Measurements from ENCODE around the gene NUMB.

The NUMB gene

DNA sequence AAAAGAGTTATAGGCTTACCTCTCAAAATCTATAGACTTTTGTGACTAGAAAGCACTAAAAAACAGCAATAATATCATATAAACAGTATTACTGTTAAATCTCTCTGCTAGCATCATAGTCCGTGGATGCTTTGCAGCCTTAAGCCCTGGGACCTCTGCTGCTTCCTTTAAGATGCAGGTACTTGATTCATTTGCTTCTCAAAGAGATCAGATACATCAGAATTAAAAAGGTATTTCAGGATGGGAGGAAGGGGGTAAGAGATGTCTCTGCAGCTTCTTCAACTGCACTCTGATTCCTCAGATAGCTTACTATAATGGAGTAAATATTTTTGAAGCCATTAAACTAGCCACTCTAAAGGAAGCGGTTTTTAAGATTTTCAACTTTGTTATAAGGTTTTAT is 171.7 kb downstream of the NUMB start:
- DNase-seq = no peak

DNA sequence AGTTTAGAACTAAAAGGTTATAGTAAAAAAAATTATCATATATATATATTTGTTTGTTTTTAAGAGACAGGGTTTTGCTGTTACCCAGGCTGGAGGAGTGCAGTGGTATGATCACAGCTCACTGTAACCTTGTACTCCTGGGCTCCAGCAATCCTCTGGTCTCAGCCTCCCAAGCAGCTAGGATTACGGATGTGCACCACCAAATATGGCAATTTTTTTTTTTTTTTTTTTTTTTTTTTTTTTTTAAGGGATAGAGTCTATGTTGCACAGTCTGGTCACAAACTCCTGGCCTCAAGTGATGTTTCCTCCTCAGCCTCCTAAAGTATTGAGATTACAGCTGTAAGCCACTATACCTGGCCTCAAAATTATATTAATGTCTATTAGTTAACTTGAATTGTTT is 172.4 kb downstream of the NUMB start:
- DNase-seq = no peak

DNA sequence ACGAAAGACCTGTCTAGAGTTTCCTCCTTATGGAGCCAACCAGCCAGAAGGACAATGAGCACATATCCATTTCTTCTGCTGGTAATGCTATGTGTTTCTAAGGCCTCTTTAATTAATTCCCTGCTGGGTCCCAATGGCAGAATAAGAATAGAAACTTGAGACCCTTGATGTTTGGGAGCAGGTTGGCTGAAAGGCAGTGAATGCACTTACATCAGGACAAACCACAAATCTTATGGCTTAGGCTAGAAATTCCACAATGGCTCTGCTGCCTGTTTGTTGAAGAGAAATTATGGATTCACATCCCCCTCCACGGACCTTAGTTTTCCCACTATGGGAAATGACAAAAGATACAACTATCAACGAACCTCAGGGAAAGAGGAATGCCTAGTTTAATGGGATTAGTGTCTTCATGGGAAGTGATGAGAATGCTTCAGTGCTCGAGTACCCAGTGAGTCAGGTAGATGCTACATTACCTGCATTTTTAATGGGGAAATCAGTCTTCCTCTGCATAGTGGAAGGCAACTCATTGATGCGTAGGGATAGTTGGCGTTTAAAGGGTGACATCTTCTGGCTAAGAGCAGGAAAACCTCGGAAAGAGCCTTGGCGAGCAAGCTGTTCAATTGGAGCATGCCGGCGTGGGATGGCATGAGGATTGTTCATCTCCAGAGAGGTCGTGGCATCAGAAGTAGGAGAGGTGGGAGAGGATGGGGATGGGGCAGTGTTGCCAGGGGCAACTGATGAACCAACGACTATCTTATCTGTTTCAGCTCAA is 174.6 kb downstream of the NUMB start:
- no peak for DNase-seq

DNA sequence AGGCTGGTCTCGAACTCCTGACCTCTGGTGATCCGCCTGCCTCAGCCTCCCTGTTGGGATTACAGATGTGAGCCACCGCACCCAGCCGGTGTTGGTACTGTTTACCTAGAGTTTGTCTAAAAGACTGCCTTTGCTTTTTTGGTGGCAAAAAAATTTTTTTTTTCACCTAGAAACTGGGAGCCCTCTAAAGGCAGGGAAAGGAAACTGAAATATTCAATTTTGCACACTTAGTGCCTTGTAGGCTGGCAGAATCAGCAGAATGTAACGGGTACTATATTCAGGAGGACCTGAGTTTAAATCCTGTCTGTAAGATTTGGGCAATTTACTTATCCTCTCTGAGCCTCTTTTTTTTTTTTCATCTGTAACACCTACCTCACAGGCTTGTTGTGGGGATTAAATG is 177.4 kb downstream of the NUMB start:
- DNase-seq = no peak

DNA sequence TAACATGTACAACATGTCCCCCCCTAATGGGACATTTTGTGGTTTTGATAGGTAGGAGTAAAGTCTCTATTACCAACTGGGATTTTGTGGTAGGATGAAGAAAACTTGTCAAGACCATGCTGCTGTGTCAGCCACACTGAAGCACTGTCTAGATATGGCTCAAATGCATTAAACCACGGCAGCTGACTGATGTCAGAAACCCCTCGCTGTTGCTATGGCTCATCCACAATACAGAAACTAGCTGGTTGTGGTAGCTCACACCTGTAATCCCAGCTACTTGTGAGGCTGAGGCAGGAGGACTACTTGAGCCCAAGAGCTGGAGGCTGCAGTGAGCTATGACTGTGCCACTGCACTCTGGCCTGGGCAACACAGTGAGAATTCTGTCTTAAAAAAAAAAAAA is 181.0 kb downstream of the NUMB start:
- DNase-seq = no peak

DNA sequence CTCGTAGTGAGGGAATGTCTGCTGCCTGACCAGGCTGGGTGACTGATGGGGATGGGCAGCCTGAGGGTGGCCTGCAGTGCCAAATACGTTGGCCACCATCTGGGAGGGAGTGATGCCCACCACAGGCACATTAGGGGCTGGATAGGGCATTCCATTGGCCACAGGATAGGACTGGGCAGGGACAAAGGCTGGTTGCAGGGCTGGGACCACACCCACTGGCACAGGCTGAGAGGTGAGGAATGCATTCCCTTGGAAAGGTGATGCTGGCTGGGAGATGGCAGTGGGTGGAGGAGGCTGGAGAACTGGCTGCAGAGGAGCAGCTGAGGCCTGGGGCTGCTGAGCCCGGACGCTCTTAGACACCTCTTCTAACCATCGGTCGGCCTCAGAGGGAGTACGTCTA is 181.5 kb downstream of the NUMB start:
- no peak for DNase-seq

DNA sequence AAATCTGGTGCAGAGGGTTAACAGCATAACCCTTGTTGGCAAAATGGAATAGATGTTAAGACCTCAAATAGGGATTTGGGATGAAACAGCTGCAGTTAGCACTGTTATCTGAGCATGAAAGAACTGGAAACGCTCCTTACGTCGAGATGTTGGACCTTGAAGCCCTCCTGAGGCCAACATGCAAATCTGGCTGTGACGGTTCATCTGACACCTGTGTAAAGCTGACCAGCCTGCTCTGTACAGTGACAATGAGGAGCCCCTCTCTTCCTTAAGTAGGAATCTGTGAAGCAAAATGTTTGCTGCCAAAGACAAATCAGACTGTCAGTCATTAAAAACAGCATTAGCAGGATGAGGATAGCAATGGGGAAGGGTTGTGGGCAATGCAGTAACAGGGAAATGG is 184.5 kb downstream of the NUMB start:
- no peak for DNase-seq

DNA sequence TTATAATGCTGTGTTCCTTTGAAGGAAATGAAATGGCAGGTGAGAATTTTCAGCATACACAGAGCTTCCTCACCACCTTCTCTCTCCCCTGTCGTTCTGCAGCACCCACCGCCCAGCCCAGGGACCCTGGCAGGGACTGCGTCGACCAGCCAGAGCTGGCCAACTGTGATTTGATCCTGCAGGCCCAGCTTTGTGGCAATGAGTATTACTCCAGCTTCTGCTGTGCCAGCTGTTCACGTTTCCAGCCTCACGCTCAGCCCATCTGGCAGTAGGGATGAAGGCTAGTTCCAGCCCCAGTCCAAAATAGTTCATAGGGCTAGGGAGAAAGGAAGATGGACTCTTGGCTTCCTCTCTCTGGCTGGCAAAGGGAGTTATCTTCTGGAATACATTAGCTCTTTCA is 186.0 kb downstream of the NUMB start:
- no peak for DNase-seq

DNA sequence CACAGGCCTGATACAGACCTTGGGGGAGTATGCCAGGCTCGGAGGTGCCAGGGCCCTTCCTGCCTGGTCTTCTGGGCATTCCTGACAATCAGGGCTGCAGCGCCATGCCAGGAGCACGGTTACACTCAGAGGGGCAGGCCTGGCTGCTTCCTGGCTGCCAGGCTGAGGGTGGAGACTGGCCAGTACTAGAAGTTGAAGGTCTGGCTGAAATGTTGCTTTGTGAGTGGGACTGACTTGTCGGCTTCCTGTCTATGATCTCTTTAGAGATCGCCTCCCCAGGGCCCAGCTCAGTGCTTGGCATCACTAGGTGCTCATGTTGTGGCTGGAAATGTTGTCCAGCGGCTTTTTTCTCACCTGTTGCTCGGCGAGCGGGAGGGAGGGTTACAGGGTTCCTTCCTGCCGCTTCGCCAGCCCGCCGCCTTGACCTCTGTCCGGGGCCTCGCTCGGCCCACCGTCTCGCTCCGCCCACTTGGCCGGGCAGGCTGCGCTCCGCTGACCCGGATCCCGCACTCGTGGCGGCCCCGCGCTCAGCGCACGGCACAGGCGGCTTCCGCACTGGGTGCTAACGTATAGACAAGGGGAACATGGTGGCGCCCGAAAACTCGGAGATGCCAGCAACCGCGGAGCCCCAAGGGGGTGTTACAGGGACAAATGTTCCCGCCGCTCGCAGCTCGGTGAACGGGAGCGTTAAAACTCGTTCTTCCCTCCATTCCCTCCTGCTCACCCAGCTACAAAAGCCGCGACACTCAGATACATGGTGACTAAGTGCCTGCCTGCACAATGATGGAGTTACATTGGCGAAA is 188.4 kb downstream of the NUMB start:
- no peak for DNase-seq

DNA sequence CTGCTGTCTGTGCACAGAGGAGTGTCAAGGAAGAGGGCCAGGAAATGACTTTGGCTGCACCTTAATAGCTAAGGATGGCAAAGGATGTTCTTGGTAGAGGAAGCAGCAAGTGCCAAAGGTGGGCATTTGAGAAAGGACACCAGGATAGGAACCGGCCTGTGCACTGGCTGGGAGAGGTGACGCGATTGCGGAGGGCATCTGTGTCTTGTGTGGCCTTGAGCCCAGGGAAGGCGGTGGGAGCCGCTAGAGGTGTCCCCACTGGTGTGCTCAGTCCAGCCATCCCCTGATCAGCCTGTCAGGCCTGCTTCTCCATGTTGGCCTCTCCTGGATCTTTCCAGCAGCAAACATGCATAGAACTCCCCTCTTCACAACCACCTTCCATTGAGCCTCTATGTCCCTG is 190.9 kb downstream of the NUMB start:
- no peak for DNase-seq

DNA sequence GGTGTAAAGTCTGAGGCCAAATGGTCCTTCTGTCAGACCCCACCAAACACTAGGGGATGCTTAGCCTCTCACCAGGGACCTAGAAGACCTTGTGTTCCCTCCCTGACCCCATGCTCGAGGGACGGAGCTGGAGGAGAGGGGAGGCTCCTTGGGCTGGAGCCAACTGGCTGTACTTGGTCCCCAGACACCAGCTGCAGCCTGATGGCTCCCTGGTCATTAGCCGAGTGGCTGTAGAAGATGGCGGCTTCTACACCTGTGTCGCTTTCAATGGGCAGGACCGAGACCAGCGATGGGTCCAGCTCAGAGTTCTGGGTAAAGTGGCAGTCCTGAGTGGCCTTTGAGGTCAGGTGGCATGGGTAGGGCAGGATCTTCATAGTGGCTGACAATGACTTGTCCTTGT is 192.0 kb downstream of the NUMB start:
- DNase-seq = no peak

DNA sequence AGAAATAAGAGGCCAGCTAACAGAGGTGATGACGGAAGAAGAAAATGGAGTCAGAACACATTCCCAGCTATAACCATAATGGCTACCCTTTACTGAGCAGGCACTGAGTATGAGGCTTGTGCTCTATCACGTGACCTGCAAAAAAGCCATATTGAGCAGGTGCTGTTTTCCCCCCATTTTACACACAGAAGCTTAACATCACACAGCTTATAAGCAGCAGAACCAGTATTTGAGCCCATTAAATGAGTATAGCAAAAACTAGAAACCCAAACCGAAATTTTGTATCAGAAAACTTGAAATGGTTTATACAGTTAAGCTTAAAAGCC is 192.7 kb downstream of the NUMB start:
- no peak for DNase-seq

DNA sequence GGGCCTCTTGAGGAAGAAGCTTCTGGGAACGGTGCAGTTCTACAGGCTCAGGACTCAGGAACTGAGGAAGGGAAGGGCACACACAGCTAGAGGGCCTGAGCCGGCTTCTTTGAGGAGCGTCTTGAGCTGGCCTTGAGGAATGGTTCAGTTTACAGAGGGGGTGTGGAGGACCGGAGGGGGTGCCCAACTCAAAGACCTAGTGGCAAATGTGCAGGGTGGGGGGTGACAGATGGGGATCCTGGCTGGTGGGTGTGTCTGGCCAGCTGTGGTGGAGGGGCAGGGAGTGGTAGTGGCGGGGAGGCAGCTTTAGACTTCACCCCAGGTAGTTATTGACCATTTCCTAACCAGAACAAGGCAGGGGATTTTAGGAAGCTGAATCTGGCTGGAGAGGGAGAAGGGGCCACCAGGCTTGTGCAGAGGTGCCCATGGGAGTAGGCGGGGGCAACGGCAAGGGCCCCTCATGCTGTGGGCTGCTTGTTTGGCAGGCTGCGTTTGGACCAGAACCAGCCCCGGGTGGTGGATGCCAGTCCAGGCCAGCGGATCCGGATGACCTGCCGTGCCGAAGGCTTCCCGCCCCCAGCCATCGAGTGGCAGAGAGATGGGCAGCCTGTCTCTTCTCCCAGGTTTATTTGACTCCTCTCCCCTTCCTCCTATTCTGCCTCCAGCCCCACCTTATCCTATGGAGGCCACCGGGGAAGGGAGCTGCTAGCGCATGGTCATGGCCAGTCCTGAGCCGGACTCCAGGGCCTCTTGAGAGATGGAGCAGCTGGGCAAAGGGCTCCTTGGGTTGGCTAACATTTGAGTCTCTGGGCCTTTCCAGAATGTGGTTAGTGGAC is 193.2 kb downstream of the NUMB start:
- no peak for DNase-seq

DNA sequence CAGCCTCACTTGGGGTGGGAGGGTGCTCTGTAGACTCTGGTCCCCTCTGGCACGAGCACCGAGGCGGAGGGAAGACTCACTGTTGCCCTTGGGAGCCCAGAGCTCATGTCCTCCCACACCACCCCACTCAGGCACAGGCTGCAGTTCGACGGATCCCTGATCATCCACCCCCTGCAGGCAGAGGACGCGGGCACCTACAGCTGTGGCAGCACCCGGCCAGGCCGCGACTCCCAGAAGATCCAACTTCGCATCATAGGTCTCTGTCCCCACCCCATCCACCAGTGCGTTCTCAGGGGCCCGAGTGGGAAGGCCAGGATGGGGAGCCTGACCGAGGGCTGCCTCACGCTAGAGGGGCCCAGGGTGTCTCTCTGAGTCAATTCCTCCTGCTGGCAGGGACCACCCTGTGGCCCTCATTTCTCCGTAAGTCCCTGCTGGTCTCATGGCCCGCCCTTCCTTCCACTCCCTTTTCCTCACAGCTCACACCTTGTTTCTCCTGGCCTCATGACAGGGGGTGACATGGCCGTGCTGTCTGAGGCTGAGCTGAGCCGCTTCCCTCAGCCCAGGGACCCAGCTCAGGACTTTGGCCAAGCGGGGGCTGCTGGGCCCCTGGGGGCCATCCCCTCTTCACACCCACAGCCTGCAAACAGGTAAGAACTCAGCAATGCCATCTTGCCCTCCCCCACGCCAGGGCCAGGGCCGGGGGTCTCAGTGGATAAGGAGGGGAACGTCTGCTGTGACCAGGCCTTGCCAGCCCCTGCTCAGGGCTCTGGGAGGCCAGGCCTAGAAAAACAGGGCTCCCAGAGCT is 194.1 kb downstream of the NUMB start:
- no peak for DNase-seq

DNA sequence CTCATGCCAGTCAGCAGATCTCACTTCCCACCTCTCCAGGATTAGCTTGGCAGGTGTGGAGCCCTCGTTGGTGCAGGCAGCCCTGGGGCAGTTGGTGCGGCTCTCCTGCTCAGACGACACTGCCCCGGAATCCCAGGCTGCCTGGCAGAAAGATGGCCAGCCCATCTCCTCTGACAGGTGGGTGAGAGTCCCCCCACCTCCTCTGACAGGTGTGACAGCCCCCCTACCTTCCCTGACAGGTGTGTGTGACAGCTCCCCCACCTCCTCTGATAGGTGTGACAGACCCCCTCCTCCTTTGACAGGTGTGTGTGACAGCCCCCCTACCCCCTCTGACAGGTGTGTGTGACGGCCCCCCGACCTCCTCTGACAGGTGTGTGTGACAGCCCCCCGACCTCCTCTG is 194.7 kb downstream of the NUMB start:
- DNase-seq = no peak

DNA sequence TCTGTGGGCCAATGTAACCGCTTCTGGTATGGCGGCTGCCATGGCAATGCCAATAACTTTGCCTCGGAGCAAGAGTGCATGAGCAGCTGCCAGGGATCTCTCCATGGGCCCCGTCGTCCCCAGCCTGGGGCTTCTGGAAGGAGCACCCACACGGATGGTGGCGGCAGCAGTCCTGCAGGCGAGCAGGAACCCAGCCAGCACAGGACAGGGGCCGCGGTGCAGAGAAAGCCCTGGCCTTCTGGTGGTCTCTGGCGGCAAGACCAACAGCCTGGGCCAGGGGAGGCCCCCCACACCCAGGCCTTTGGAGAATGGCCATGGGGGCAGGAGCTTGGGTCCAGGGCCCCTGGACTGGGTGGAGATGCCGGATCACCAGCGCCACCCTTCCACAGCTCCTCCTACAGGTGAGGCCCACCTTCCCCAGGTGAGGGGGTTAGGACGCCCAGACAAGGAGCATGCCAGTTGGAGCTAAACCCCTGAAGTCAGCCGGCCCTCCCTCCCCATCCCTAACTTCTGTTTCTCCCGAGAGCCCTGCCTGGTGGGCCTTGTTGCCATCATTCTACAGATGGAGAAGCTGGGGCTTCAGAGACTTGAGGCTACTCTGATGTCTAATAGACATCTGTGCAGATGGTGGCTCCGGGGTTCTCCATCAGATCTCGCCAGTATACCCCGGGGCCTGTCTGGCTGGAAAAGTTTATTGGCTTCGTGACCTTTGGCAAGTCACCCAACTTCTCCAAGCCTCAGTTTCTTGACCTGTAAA is 195.7 kb downstream of the NUMB start:
- no peak for DNase-seq

DNA sequence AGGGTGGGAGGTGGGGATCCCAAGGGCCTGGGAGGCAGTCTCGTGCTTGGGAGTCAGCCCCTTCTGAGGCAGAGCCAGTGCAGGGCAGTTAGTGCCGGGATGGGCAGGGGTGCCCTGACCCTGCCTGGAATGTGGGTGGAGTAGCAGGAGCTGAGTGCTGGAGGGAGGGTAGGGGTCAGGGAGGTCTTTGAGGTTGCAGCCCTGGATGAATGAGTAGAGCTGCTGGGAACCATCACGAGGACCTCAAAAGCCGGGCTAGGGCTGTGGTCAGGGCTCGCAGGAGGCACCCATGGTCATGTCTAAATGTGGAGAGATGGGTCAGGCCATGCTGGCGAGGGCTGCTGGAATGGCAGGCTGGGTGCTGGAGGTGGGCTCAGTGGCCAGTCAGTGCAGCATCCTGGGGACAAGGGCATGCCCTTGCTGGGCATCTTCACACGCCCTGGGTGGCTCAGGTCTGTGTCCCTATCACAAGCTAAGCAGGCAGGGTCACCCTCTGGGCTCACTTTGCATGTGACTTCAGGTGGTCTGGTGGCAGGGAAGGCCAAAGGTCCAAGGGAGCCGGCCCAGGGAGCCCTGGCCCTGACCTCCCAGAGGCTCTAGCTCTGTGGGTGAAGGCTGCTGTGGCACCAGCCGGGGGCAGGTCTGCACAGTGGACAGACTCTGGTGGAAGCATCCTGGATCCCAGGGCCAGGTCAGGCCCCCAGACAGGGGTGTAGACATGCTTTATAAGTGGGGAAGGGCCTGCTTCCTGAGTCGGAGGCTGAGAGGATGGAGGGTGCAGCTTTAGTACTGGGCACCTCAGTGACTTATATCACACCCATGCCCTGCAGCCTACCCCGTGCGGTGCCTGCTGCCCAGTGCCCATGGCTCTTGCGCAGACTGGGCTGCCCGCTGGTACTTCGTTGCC is 196.6 kb downstream of the NUMB start:
- DNase-seq = no peak

DNA sequence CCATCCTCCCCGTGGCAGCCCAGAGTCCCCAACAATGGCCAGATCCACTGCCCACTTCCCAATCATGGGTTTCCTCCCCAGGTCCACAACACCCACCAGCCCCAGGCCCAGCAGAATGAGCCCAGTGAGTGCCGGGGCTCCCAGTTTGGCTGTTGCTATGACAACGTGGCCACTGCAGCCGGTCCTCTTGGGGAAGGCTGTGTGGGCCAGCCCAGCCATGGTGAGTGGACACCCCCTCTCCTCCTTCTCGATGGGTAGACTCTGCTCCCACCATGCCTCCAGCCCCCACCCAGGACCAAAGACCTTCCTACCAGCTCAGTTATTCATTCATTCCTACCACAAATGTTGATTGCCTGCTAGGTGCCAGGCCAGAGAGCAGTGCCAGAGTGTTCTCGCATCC is 197.3 kb downstream of the NUMB start:
- no peak for DNase-seq

DNA sequence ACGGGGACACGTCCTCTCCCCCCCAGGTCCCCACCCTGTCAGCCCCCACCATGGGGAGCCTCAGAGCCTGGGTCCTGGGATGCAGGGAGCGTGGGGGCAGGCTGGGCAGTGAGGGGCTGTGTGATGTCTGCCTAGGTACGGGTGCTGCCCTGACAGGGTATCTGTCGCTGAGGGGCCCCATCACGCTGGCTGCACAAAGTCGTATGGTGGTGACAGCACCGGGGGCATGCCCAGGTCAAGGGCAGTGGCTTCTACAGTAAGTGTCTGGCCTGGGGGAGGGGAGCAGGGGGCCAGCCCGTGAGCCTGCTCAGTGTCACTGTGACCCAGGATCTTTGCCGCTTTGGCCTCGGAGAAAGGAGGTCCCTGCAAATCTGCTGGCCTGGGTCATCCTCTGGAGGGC is 197.8 kb downstream of the NUMB start:
- DNase-seq = no peak

DNA sequence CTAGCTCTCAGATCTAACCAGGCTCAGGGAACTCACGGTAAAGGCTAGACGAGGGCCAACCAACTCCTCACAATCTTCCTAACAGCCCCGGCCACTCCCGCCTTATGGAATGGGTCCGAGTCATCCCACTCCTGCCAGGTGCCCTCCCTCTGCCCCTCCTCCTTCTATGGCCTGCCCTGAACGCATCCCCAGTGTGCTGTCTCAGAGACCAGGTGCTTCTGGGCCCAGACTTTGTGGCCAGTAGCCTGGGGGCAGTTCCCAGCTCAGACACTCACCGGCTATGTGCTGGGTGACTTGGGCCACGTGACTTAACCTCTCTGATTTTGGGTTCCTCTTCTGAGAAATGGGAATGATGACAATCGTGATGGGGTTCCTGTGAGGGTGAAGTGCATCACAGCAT is 198.5 kb downstream of the NUMB start:
- DNase-seq = no peak

All from effector CD8-positive, alpha-beta T cell (primary cell).